ENCODE measurements around the gene LYZL6. TPM values are rescaled to one million over a fixed set of nuclear protein-coding genes. Genes with fewer than 3 reads are reported as not detected.

Gene LYZL6
- total RNA-seq, 1 donor from 2014 or later, result not detected

- no peak for DNase-seq (ENCODE audit: low read depth)
- TF ChIP-seq CTCF (conservative IDR thresholded peaks at IDR 0.05; ENCODE audit: low read depth, low read length), result no peak
These were observed 54.3 kb downstream of the LYZL6 start for GRCh38 chr17:35889241-35889640.

More at GRCh38 chr17:35889241-35889640, 54.3 kb downstream of the LYZL6 start:
- H3K4me3 ChIP-seq (ENCODE audit: low read depth, low read length), result no peak overlapping the region

Other genes starting within 250 kb of the LYZL6 start
- 0.92 and 1.6 TPM in 2 replicates for gene RASL10B, start 212.1 kb downstream of the LYZL6 start, total RNA-seq
- gene GAS2L2, start 190.5 kb downstream of the LYZL6 start, total RNA-seq, result not detected in 2 replicates
- 1.0 TPM in 1 of 2 replicates, not detected in the other for gene C17orf50, start 182.8 kb downstream of the LYZL6 start, total RNA-seq
- not detected in 2 replicates for gene MMP28, start 148.1 kb downstream of the LYZL6 start, total RNA-seq
- 17.3 and 28.1 TPM in 2 replicates for gene TAF15, start 134.2 kb downstream of the LYZL6 start, total RNA-seq
- gene HEATR9, start 74.8 kb downstream of the LYZL6 start, total RNA-seq, result not detected in 2 replicates
- not detected in 2 replicates for gene CCL5, start 63.4 kb downstream of the LYZL6 start, total RNA-seq
- 2.8 and 4.0 TPM in 2 replicates for gene RDM1, start 12.9 kb downstream of the LYZL6 start, total RNA-seq
- gene CCL16, start 37.8 kb upstream of the LYZL6 start, total RNA-seq, result not detected in 2 replicates
- not detected in 2 replicates for gene CCL14, start 43.0 kb upstream of the LYZL6 start, total RNA-seq
- not detected in 2 replicates for gene CCL15, start 57.8 kb upstream of the LYZL6 start, total RNA-seq
- gene CCL23, start 74.3 kb upstream of the LYZL6 start, total RNA-seq, result not detected in 2 replicates
- gene CCL18, start 120.6 kb upstream of the LYZL6 start, total RNA-seq, result not detected in 2 replicates
- 1.3 TPM in 1 of 2 replicates, not detected in the other for gene CCL3, start 146.4 kb upstream of the LYZL6 start, total RNA-seq
- 0.40 TPM in 1 of 2 replicates, not detected in the other for gene CCL4, start 160.1 kb upstream of the LYZL6 start, total RNA-seq
- 4.8 TPM in 1 of 2 replicates, not detected in the other for gene TBC1D3B, start 232.9 kb upstream of the LYZL6 start, total RNA-seq

Data from epithelial cell of proximal tubule (primary cell).